ENCODE data around the gene NIBAN1.

NIBAN1 gene

DNA sequence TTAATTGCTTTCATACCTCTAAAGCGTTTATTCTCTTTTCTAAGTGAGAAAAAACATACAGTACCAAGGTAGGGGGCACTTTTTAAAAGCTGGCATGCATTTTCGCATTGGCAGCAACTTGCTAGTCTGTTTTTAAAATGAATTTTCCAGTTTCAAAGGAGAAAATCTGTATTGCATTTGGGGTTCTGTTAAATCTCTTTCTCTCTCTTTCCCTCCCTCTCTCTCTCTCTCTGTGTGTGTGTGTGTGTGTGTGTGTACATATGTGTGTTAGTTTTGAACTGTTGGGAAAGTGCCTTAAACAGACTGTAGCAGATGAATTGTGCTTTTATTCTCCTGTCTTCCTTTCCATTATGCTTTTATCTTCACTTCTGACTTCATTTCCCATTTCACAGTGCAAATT lies 7.3 kb downstream of the NIBAN1 start:
- H3K9me3 ChIP-seq (ENCODE audit: control insufficient read depth, insufficient read depth, low read length): no peaks in the 10 kb centered on the region
- H4K20me1 ChIP-seq (ENCODE audit: control insufficient read depth, insufficient read depth, low read depth, low read length): no peaks in the 10 kb centered on the region
- H3K9me2 ChIP-seq (replicated peaks; ENCODE audit: control insufficient read depth, low read length): no peaks in the 10 kb centered on the region
- no peaks in the 10 kb centered on the region for H3F3A ChIP-seq (ENCODE audit: control insufficient read depth, insufficient read depth)
- no peak overlapping the region for H3K4me2 ChIP-seq (ENCODE audit: low read length)
- TF ChIP-seq EZH2phosphoT487 (IDR thresholded peaks at IDR 0.05; ENCODE audit: borderline replicate concordance, low read length): no peak
- TF ChIP-seq, protein P1, sequence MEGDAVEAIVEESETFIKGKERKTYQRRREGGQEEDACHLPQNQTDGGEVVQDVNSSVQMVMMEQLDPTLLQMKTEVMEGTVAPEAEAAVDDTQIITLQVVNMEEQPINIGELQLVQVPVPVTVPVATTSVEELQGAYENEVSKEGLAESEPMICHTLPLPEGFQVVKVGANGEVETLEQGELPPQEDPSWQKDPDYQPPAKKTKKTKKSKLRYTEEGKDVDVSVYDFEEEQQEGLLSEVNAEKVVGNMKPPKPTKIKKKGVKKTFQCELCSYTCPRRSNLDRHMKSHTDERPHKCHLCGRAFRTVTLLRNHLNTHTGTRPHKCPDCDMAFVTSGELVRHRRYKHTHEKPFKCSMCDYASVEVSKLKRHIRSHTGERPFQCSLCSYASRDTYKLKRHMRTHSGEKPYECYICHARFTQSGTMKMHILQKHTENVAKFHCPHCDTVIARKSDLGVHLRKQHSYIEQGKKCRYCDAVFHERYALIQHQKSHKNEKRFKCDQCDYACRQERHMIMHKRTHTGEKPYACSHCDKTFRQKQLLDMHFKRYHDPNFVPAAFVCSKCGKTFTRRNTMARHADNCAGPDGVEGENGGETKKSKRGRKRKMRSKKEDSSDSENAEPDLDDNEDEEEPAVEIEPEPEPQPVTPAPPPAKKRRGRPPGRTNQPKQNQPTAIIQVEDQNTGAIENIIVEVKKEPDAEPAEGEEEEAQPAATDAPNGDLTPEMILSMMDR (IDR thresholded peaks at IDR 0.05; ENCODE audit: low read depth, low read length, poor library complexity, severe bottlenecking): no peak
- peaks cover 20% of the 10 kb centered on the region for H3K4me1 ChIP-seq (ENCODE audit: control insufficient read depth, low read length)
- H3K4me3 ChIP-seq (ENCODE audit: low read length): no peak overlapping the region
- no peaks in the 10 kb centered on the region for H3K27me3 ChIP-seq (ENCODE audit: control insufficient read depth, low read length)
- no peaks in the 10 kb centered on the region for H3K36me3 ChIP-seq (ENCODE audit: control insufficient read depth, low read length)
- H3K79me2 ChIP-seq (ENCODE audit: control insufficient read depth, low read length): no peaks in the 10 kb centered on the region
- no peak overlapping the region for H3K27ac ChIP-seq (ENCODE audit: low read depth, low read length)

GRCh38 chr1:184965944-184966860 lies 8.1 kb downstream of the NIBAN1 start:
- H3K4me2 ChIP-seq (ENCODE audit: low read length): no peak overlapping the region
- no peaks in the 10 kb centered on the region for H3K9me2 ChIP-seq (replicated peaks; ENCODE audit: control insufficient read depth, low read length)
- H4K20me1 ChIP-seq (ENCODE audit: control insufficient read depth, insufficient read depth, low read depth, low read length): no peaks in the 10 kb centered on the region
- H3K4me1 ChIP-seq (ENCODE audit: control insufficient read depth, low read length): peaks cover 13% of the 10 kb centered on the region
- no peaks in the 10 kb centered on the region for H3K9me3 ChIP-seq (ENCODE audit: control insufficient read depth, insufficient read depth, low read length)
- H3F3A ChIP-seq (ENCODE audit: control insufficient read depth, insufficient read depth): no peaks in the 10 kb centered on the region
- H3K27ac ChIP-seq (ENCODE audit: low read depth, low read length): no peak overlapping the region
- TF ChIP-seq, protein P1 (IDR thresholded peaks at IDR 0.05; ENCODE audit: low read depth, low read length, poor library complexity, severe bottlenecking): no peak
- TF ChIP-seq EZH2phosphoT487 (IDR thresholded peaks at IDR 0.05; ENCODE audit: borderline replicate concordance, low read length): no peak
- H3K27me3 ChIP-seq (ENCODE audit: control insufficient read depth, low read length): no peaks in the 10 kb centered on the region
- no peaks in the 10 kb centered on the region for H3K79me2 ChIP-seq (ENCODE audit: control insufficient read depth, low read length)
- no peaks in the 10 kb centered on the region for H3K36me3 ChIP-seq (ENCODE audit: control insufficient read depth, low read length)
- no peak overlapping the region for H3K4me3 ChIP-seq (ENCODE audit: low read length)

- no peak overlapping the region for H3K4me2 ChIP-seq (ENCODE audit: low read length)
- no peaks in the 10 kb centered on the region for H3K27me3 ChIP-seq (ENCODE audit: control insufficient read depth, low read length)
- no peaks in the 10 kb centered on the region for H3K9me2 ChIP-seq (replicated peaks; ENCODE audit: control insufficient read depth, low read length)
- H3F3A ChIP-seq (ENCODE audit: control insufficient read depth, insufficient read depth): no peaks in the 10 kb centered on the region
- H3K4me3 ChIP-seq (ENCODE audit: low read length): no peak overlapping the region
- TF ChIP-seq, protein P1 (IDR thresholded peaks at IDR 0.05; ENCODE audit: low read depth, low read length, poor library complexity, severe bottlenecking): no peak
- TF ChIP-seq EZH2phosphoT487 (IDR thresholded peaks at IDR 0.05; ENCODE audit: borderline replicate concordance, low read length): no peak
- H4K20me1 ChIP-seq (ENCODE audit: control insufficient read depth, insufficient read depth, low read depth, low read length): no peaks in the 10 kb centered on the region
- no peak overlapping the region for H3K27ac ChIP-seq (ENCODE audit: low read depth, low read length)
- H3K79me2 ChIP-seq (ENCODE audit: control insufficient read depth, low read length): no peaks in the 10 kb centered on the region
- H3K4me1 ChIP-seq (ENCODE audit: control insufficient read depth, low read length): peaks cover 9% of the 10 kb centered on the region
- H3K36me3 ChIP-seq (ENCODE audit: control insufficient read depth, low read length): no peaks in the 10 kb centered on the region
- H3K9me3 ChIP-seq (ENCODE audit: control insufficient read depth, insufficient read depth, low read length): no peaks in the 10 kb centered on the region
These were observed 8.9 kb downstream of the NIBAN1 start for GRCh38 chr1:184965439-184965838.

Measured in DOHH2 (cell line).